A549 (cell line): ENCODE data around the gene ATP8A2.

ENCODE experiments used
- CHD2 ChIP-seq: fragments of 150-350 bp; IDR thresholded peaks from 2 replicates; pipeline ENCODE4 v1.6.1; 2014; ENCODE audit warnings: low read length; ENCODE audit not compliant: partially characterized antibody
- CTCF ChIP-seq: fragments of >200 bp; sonication (Bioruptor Twin); formaldehyde crosslinking; IDR thresholded peaks from 3 replicates; pipeline ENCODE4 v1.5.1; 2016
- EP300 ChIP-seq, 2 experiments: fragments of >200 bp; sonication (Bioruptor Twin); formaldehyde crosslinking; IDR thresholded peaks; 2 replicates in 1 of 2; 3 replicates in 1 of 2; pipeline ENCODE4 v1.6.1; 2016 to 2017
- MAX ChIP-seq: IDR thresholded peaks from 2 replicates; pipeline ENCODE4 v1.6.1; 2012
- MAZ ChIP-seq: fragments of 150-350 bp; IDR thresholded peaks from 2 replicates; pipeline ENCODE4 v1.6.1; 2014; ENCODE audit warnings: antibody characterized with exemption, low read depth, low read length, borderline replicate concordance
- MYC ChIP-seq: IDR thresholded peaks from 2 replicates; pipeline ENCODE4 v1.6.1; 2012; ENCODE audit warnings: mild to moderate bottlenecking, inconsistent platforms, low read length, improper control_type of control experiment, borderline replicate concordance
- RCOR1 ChIP-seq: fragments of 150-350 bp; IDR thresholded peaks from 2 replicates; pipeline ENCODE4 v1.6.1; 2014; ENCODE audit warnings: antibody characterized with exemption, low read length, low read depth
- USF2 ChIP-seq: fragments of 450-650 bp; IDR thresholded peaks from 2 replicates; pipeline ENCODE4 v1.6.1; 2014; ENCODE audit warnings: antibody characterized with exemption

GRCh38 chr13:25796474-25796873 is 424.7 kb downstream of the ATP8A2 start:
- TF ChIP-seq MYC (no peak), EP300 (IDR thresholded peaks at IDR 0.05) (no peak), MAX (no peak), MAZ (no peak), CTCF (no peak), USF2 (no peak), CHD2 (no peak), RCOR1 (no peak)
